GM19239 (cell line): ENCODE data around the gene IQSEC1.

Experiments
- DNase-seq: peaks from one replicate; pipeline ENCODE4 v3.0.0; 2011; ENCODE audit warnings: low spot score; ENCODE audit not compliant: insufficient read length
- FAIRE-seq: peaks from 2 replicates; lab custom pipeline; 2011; peaks lifted over from hg19 to GRCh38; lab: Jason Lieb, UNC

Gene IQSEC1

DNA sequence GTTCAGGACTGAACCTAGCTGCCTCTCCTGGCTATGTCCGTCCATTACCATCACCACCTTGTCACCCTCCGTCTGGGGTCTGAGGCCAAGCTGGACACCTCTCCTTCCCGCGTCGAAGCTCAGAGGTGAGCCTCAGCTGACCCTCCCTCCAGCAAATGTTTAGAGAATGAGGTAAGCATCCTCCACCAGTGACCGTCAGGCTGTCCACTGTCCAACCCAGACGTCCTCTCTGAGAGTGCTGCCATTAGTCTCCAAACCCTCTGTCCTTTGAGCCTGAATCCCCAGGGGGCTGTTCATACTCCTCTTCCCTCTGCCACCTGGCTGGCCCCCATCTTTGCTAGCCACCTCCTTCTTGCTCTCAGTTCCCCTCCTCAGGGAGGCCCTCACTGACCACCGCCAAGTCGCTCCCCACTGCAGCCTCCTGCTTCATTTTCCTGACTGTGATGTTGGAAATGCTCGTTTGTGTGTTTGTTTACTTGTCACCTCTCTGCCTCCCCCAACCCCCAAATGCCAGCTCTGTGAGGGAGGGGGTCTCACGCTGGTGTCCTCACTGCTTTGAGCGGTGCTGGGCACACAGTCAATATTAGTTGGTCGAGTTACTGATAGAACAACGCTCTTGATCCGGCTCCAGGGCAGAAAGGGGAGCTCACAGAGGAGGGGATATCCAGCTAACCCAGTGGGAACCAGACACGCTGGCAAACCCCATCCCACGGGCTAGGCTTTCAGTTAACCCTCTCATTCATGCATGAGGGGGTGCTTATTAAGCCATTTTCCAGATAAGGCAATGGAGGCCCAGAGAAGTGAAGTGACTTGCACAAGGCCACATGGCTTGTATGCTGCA lies 64.9 kb downstream of the IQSEC1 start:
- FAIRE-seq (no peak), DNase-seq (no peak)

DNA sequence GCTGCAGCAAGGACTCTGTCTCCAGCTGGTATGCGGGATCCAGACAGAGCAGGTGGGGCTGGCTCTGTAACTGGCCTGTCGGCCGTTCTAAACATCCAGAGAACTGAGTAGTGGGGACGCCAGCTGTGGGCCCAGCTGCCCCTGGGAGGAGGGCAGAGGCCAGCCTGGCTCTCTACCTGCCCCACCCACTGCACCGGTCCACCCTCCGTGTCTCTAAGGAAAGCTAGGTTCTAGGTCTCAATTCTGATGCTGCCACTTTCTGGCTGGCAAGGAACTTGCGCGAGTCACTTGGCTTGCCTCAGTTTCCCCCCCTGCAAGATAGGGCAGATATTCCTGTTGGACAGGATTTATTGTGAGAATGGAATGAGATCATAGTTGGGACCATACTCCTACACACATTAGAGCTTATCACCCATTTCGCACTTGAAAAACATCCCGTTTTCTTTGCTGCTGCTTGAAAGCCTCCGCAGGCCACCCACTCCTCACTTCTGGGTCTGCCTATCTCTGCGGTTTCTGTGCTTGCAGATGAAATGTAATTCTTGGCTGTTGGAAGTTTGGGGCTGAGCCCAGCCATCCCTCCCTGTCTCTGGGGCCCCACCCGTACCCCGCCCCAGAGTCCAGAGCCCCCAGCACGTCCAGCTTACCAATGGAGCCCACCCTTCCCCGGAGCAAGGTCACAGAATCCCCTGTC lies 65.8 kb downstream of the IQSEC1 start:
- no peak for FAIRE-seq
- no peak for DNase-seq

DNA sequence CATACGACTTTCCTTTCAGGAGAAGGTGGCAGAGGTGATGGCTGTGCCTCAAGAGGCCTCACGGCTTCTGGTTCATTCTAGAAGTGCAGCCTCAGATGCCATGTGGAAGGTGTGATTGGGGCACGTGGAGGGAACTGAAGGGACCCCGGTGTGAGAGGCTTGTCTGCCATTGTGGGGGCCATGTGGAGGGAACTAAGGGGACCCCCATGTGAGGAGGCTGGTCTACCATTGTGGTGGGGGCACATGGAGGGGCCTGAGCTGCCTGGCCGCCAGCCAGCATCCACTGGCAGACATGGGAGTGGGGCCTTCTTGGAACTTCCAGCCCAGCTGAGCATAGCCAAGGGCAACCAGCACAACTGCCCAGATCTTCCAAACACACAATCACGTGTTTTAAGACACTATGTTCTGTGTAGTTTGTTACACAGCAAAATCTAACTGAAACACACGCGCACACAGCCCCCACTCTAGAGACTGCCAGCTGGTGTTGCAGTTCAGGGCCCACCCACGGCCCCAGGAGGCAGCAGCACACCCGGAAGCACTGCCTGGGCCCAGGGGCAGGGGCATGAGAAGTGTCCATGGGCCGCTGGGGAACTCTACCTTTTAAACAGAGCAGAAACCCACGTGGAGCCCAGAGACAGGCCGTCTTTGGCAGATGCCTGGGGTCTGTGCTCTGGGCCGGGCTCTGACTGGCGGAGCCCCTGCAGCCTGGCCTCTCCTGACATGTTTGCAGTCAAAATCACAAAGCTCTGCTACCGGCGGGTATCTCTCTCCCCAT lies 66.8 kb downstream of the IQSEC1 start:
- DNase-seq = no peak
- no peak for FAIRE-seq

DNA sequence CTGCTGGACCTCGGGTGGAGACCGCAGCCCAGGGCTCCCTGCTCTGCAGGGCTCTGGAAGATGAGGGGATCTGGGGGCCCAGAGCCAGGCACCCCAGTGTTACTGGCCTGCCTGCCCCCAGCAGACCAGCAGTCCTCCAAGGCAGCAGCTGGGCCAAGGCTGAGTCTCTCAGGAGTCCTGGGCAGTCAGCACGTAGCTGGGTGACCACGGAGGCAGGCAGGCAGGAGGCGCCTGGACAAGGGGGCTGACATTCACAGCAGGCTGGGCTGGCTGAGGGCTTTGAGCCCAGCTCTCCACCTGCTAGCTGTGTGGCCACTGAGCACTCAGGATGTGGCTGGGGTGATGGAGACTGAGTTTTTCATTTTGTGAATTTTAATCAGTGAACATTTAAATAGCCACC lies 67.9 kb downstream of the IQSEC1 start:
- FAIRE-seq = no peak
- no peak for DNase-seq

DNA sequence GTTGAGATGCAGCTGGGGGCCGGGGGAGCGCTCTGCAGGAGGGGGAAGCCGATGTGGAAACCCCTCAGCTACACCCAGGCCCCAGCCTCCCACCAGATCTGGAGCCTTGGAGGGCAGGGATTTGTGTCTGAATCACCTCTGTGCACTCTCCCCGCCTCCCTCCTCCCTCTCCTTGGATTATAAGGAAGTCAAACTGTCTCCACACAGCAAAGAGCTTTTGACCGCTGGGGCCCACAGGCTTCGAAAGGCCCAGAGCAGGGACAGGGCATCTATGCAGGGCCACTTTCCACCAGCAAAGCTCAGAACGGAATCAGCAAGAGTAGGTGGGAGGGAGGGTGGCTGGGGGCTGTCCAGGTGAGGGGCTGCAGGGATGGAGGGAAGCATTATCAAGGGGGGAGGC lies 68.9 kb downstream of the IQSEC1 start:
- FAIRE-seq = no peak
- no peak for DNase-seq

DNA sequence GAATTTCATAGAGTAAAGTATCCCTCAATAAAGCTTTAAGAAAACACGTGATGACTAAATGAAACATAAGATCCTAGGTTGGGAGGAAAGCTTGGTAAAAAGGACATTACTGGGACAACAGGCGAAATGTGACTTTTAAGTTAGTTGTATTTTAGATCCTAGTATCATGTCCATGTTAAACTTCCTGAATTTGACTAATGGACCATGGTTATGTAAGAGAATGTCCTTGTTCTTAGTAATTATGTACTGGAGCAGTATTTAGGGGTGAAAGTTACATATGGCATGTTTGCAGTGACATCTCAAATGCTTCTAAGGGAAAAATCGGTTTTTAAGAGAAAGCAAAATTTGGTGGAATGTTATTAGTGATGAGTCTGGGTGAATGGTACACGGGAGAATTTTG lies 69.6 kb downstream of the IQSEC1 start:
- DNase-seq (no peak), FAIRE-seq (peak; percentile 11)

DNA sequence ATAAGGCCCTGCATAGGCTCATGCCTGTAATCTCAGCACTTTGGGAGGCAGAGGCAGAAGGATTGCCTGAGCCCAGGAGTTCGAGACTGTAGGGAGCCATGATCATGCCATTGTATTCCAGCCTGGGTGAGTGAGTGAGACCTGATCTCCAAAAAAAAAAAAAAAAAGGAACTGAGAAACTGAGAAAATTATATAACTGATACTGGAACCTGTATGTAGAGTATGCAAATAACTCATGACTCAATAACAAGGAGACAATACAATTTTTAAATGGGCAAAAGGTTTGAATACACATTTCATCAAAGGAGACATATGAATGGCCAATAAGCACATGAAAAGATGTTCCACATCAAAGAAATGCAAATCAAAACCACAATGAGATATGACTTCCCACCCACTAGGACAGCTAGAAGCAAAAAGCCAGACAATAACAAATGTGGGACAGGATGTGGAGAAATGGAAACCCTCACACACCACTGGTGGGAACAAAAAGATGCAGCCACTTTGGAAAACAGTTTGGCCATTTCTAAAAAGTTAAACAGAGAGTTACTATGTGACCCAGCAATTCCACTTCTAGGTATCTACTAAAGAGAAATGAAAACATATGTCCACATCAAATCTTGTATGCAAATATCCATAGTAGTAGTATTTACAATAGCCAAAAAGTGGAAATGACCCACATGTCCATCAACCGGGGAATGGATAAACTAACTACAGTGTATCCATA lies 70.7 kb downstream of the IQSEC1 start:
- no peak for DNase-seq
- peak; percentile 97 for FAIRE-seq

DNA sequence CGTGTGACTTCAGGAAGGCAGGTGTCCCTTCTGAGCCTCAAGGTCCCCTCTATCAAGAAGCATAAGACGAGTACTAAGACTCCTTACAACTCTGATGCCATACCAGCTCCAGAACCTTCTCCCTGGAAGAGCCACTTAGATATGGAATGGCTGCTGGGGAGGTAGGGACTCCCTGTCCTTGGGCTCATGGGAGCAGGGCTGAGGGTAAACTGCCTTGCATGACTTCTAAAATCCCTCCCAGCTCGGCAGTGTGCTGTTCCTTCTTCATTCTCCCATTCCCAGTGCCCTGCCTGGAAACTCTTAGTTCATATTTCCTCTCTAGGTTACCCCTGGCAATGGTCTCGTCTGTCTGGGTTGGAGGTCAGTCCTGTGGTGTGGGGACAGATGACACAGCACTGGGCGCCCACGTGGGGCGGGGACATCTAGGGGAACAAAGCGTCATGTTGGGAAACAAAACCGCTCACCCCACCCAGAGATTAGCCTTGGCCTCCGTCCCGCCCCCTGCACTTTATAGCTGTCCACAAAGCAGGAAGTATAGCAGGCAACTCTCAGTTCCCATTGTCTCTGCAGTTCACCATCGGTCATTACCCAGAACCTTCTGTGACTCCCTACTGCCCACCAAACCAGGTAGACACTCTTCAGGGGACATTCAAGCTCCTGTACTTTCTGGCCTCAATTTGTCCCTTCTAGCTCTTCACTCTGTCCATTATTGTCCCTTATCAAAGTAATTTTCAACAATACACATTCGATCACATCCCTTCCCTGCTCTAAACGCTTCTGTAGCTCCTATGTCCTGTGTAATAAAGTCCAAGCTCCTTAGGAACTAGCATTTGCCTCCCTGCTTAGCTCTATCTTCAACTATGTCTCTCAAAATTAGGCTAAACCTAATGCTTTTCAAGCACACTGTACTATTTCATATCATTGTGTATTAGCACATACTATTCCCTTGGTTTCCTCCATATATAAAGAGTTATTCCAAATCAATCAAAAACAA lies 73.8 kb downstream of the IQSEC1 start:
- DNase-seq = no peak
- peak; percentile 95 for FAIRE-seq

DNA sequence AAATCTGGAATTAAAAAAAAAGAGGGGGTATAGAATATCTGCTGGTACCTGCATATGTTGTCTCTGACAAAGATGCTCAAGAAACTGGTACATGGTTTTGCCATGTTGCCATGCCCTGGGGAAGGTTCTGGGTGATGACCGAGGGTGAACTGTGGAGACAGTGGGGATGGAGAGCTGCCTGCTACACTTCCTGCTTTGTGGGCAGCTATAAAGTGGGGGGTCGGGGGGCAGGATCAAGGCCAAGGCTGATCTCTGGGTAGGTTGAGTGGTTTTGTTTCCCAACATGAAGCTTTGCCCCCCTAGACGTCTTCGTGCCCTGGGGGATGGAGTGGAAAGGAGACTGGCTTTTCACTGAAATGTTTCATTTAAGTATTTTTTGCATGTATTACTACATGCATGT lies 74.6 kb downstream of the IQSEC1 start:
- no peak for FAIRE-seq
- no peak for DNase-seq

DNA sequence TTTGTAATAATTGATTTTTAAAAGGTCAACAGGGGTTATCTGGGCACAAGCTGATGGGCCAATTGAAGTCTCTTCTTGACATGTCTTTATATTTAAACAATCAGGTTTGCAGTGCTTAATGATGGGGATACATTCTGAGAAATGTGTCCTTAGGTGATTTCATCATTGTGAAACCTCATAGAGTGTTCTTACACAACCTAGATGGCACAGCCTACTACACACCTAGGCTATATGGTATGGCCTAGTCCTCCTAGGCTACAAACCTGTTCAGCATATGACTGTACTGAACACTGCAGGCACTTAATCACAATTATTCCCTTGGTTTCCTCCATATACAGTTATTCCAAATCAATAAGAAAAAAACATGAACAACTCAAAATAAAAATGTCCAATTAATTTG lies 75.8 kb downstream of the IQSEC1 start:
- no peak for DNase-seq
- no peak for FAIRE-seq

DNA sequence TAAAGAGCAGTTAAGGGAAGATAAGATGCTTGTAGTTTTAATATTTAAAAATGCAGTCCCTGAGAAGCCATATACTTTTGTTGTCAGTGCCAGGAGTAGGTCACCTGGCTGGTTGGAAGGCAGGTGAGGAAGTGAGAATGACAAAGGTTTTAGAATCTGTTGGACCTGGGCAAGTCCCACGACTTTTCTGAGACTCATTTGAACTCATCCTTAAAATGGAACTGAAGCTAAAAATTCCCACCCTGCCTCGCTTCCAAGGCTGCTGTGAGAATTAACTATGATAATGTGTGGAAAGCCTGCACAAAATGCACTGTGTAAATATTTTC lies 77.1 kb downstream of the IQSEC1 start:
- no peak for DNase-seq
- no peak for FAIRE-seq

DNA sequence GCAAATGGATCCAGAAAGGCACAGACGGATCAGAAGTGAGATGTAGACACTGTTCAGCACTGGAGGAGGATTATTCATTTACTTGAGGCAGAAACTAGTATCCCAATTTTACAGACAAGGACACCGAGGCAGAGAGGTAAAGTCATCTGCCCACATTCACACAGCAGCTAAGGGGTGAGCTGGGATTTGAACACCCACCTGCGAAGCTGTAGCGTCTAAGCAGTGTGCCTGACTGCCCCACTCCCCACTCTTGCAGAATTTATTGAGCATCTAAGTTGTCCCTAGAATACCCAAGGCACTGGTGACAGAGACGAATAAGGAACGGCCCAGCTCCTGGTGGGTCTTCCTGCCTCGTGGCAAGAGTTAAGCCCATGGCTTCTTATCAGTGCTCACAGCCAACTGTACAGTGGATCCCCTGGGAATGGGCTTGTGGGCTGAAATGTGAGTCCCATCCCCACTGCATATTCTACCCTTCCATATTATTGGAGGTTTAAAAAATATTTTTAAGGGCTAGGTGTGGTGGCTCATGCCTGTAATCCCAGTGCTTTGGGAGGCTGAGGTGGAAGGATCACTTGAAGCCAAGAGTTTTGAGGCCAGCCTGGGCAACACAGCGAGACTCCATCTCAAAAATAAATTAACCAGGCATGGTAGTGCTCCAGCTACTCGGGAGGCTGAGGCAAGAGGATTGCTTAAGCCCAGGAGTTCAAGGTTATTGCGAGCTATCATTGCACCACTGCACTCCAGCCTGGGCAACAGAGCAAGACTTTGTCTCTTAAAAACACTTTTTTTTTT lies 77.6 kb downstream of the IQSEC1 start:
- DNase-seq (no peak), FAIRE-seq (peak; percentile 47)

DNA sequence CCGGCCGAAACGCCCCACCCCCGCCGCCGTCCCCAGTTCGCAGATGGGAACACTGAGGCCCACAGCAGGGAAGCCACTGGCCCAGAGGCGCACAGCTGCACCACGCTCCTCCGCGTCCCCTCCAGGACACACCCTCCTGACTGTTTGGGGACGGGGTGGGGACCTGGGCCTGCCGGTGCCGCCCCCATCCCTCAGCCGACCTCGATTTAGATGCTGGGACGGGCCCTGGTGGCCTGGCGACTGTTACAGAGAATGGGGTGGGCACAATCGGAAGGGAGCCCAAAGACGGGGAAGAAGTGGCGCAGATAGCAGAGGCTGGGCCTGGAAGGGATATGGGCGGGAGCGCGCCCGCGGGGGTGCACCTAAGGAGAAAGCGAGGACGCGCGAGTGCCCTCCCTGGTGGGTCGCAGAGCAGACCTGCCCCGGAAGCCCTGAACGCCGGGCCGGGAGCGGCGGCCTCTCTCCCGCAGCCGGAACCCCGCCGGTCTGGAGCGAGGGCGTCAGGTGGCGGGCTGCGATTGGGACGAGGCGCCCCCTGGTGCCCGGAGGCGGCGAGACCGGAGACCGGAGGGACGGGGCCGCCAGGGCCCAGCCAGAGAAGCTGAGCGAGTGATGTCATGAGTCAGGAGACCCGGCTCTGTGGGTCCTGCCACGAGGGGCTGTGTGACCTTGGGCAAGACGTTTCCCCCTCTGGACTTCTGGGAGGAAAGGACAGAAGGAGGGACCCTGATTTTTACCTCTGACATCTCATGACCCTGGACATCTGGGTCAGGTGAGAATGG lies 78.4 kb downstream of the IQSEC1 start:
- peak; percentile 84 for FAIRE-seq
- peak; percentile 94 for DNase-seq

DNA sequence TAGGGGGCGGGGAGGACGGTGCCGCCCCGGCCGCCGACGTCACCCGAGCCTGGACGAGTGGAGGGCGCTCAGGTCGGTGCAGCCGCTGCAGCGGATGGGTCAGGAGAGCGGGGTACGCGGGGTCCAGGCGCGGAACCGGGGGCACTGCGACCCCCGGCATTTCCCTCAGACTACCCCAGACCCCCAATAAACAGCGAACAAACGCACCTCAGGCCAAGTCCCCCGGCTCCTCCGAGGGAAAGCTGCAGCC lies 78.9 kb downstream of the IQSEC1 start:
- FAIRE-seq = no peak
- DNase-seq = no peak

DNA sequence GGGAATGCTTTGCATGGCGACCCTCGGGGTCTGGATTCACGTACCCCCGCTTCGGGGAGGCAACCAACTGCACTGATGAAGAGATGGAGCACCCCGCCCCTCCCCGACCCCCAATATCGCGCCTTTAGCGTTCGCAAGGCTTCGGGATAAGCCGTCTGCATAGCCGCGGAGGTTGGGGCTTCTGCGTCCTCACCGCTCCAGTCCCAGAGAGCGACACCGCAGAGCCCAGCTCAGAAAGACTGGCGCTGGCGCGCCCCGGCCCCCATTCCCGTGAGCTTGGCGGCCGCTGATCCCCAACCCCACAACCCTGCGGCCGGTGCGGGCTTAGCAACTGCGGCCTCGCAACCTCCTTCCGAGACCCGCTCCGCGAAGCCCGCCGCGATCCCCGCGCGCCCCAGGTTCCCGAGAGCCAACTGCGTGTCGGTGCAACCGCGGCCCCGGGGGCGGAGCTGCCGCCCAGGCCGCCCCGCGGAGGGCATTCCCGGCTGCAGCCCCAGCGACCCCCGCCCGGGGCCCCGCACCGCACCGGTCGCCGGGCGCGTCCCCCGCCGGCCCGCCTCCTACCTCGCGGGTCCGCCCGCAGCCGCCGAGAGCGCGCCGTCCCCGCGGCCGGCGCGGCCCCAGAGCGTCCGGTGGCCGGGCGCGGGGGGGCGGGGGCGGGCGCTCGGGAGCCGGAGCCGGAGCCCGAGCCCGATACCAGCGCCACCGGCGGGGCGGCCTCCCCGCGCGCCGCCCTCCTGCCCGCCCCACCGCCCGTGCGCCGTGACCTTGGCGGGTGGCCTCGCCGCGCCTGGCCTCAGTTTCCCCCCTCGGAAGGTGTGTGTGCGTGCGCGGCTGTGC lies 79.5 kb downstream of the IQSEC1 start:
- DNase-seq (no peak), FAIRE-seq (no peak)

DNA sequence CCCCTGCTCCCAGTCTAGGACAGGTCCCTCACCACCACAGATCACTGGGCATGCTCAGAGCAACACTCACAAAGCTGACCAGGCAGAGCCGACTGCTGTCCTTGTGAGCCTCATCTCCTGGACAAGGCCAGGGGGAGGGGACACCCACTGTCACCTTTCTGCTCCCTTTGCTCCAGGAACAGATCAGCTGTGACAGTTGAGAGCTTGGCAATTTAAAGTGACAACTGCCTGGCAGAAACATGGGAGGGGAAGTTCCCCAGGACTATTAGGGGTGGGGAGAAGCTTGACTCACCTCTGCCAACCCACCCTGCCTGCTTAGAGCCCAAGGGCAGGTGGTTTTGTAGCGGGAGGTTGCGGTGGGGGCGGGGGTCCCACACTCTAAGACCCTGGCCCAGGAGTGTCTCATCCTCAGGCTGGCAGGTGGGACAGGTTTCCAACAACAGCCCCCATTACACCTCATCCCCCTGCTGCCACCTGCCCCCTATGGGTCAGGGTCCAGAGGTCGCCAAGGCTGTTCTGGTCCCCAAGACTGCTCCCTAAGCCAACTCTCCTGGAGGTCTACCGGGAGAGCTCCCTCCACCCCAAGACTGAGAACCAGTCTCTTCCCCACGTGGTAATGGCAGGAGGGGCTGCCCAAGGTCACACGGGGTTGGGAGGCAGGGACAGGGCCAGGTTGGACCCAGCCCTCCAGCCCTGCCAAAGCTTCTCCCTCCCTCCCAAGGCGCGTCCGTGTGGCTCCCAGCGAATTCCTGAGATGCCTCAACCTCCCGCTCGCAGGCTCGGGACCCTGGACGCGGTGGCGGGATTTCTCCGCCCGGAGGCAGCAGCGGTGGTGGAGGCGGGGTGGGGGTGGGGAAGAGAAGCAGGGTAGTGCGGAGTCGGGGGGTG lies 80.4 kb downstream of the IQSEC1 start:
- FAIRE-seq (no peak), DNase-seq (no peak)
